ENCODE measurements around the gene CDKAL1. TPM values are rescaled to one million over a fixed set of nuclear protein-coding genes. Genes with fewer than 3 reads are reported as not detected.

CDKAL1 gene
- total and polyA plus RNA-seq, 11 donors: 3.2 to 14.3 (median 9.3) TPM

- TF ChIP-seq POLR2A (IDR thresholded peaks at IDR 0.05) (no peak), CTCF (IDR thresholded peaks at IDR 0.05) (no peak)
- Histone ChIP-seq H3K27ac (no peak overlapping the region), H3K36me3 (no peaks in the 10 kb centered on the region), H3K9me3 (no peaks in the 10 kb centered on the region), H3K4me3 (no peak overlapping the region), H3K27me3 (no peaks in the 10 kb centered on the region), H3K4me1 (peaks cover 0 to 12% (median 3%) of the 10 kb centered on the region in 12 donors)
- WGBS, 4 donors: 83 to 92% (median 91%) methylated on average over 3 of the region's 3 CpGs
- intact Hi-C loops (cut with DNase I): loop anchor here in 2 of 10 donors (5.0 kb wide), 1 partner anchor 1018 kb away; no protein-coding TSS in a partner anchor
- DNase-seq: no peak
- ATAC-seq: no peak
Measured at GRCh38 chr6:20569000-20569610, 34.8 kb downstream of the CDKAL1 start.

GRCh38 chr6:20571261-20571660 lies 37.0 kb downstream of the CDKAL1 start:
- no peak for TF ChIP-seq CTCF (IDR thresholded peaks at IDR 0.05)
- no peak for TF ChIP-seq POLR2A (IDR thresholded peaks at IDR 0.05)
- Histone ChIP-seq H3K9me3 (no peaks in the 10 kb centered on the region), H3K27me3 (no peaks in the 10 kb centered on the region), H3K27ac (no peak overlapping the region), H3K4me1 (peaks cover 0 to 27% (median 5%) of the 10 kb centered on the region in 12 donors), H3K4me3 (no peak overlapping the region), H3K36me3 (no peaks in the 10 kb centered on the region)
- intact Hi-C loops (cut with DNase I): no loop called here
- no peak for DNase-seq
- no peak for ATAC-seq

- ATAC-seq (no peak), DNase-seq (no peak)
- TF ChIP-seq POLR2A (IDR thresholded peaks at IDR 0.05): no peak
- no peak for TF ChIP-seq CTCF (IDR thresholded peaks at IDR 0.05)
- Histone ChIP-seq H3K4me3 (no peak overlapping the region), H3K27me3 (no peaks in the 10 kb centered on the region), H3K4me1 (peaks cover 0 to 27% (median 5%) of the 10 kb centered on the region in 12 donors), H3K36me3 (peaks cover 0 to 9% (median 5%) of the 10 kb centered on the region in 9 donors), H3K9me3 (no peaks in the 10 kb centered on the region), H3K27ac (peak overlapping the region in 3 of 12 donors; percentile 22 to 23 (median 23))
- WGBS, 4 donors: 82 to 89% (median 84%) methylated on average over 2 of the region's 2 CpGs
- intact Hi-C loops (cut with DNase I): no loop called here
Measured at GRCh38 chr6:20572288-20572687, 38.0 kb downstream of the CDKAL1 start.

- H3K4me1 ChIP-seq: peaks cover 0 to 27% (median 5%) of the 10 kb centered on the region in 12 donors
- no peak for TF ChIP-seq POLR2A (IDR thresholded peaks at IDR 0.05)
- H3K9me3 ChIP-seq: no peaks in the 10 kb centered on the region
- 60 to 82% (median 66%) methylated on average over 1 of the region's 1 CpG for WGBS, 4 donors
- intact Hi-C loops (cut with DNase I): no loop called here
- peaks cover 0 to 14% (median 7%) of the 10 kb centered on the region in 9 donors for H3K36me3 ChIP-seq
- ATAC-seq (no peak), DNase-seq (no peak)
- H3K27me3 ChIP-seq: no peaks in the 10 kb centered on the region
- peak overlapping the region in 5 of 12 donors; percentile 2 to 23 (median 22) for H3K27ac ChIP-seq
- no peak overlapping the region for H3K4me3 ChIP-seq
Measured at GRCh38 chr6:20572940-20573339, 38.7 kb downstream of the CDKAL1 start.

- no peak overlapping the region for H3K4me3 ChIP-seq
- H3K27me3 ChIP-seq: no peaks in the 10 kb centered on the region
- DNase-seq (no peak), ATAC-seq (no peak)
- TF ChIP-seq POLR2A (IDR thresholded peaks at IDR 0.05) (no peak), CTCF (IDR thresholded peaks at IDR 0.05) (no peak)
- intact Hi-C loops (cut with DNase I): no loop called here
- H3K36me3 ChIP-seq: peaks cover 0 to 25% (median 13%) of the 10 kb centered on the region in 9 donors
- H3K4me1 ChIP-seq: peaks cover 0 to 27% (median 5%) of the 10 kb centered on the region in 12 donors
- H3K27ac ChIP-seq: no peak overlapping the region
- no peaks in the 10 kb centered on the region for H3K9me3 ChIP-seq
Measured at GRCh38 chr6:20574355-20574754, 40.1 kb downstream of the CDKAL1 start.
